IMR-90 (cell line): Measurements from ENCODE around the gene FAM161A. TPM values are rescaled to one million over a fixed set of nuclear protein-coding genes. Genes with fewer than 3 reads are reported as not detected.

Experiments
- ATAC-seq: fragments of 200-7000 bp; cut with Tn5 transposase; 2 replicates; pipeline ENCODE4 v1.9.1; 2020; ENCODE audit warnings: low read depth, mild to moderate bottlenecking, moderate library complexity
- Bru-seq: library from RNA; stranded (reverse); fragments of 400-500 nt; gene quantifications from one replicate; lab custom pipeline; 2021; lab: Mats Ljungman, UMichigan
- BruChase-seq, 2 experiments: library from RNA; stranded (reverse); fragments of 400-500 nt; gene quantifications; one replicate each; lab custom pipeline; 2021; lab: Mats Ljungman, UMichigan
- BruUV-seq: library from RNA; stranded (reverse); fragments of 400-500 nt; replicated peaks from 2 replicates; lab custom pipeline; 2021; lab: Mats Ljungman, UMichigan
- CTCF ChIA-PET: fragments of 300-600 bp; formaldehyde crosslinking; extraction: SDS; loops from one replicate; lab custom pipeline; 2021; ENCODE audit warnings: antibody characterized with exemption; lab: Yijun Ruan, JAX
- POLR2A ChIA-PET: fragments of 300-600 bp; sonication (Branson Sonifier 250); formaldehyde crosslinking; loops from one replicate; lab custom pipeline; 2022; ENCODE audit warnings: antibody characterized with exemption; ENCODE audit not compliant: unreplicated experiment; lab: Charles Lee
- DNase-seq: peaks from one replicate; pipeline ENCODE4 v3.0.0; 2013
- H2AFZ ChIP-seq: replicated peaks from 2 replicates; pipeline ENCODE3; 2013; ENCODE audit warnings: low read length, mild to moderate bottlenecking; ENCODE audit not compliant: poor library complexity
- H2AK5ac ChIP-seq: 2 replicates; pipeline ENCODE4 v1.6.1; 2013; ENCODE audit warnings: low read depth, low read length, inconsistent platforms
- H2AK9ac ChIP-seq: replicated peaks from 2 replicates; pipeline ENCODE3; 2013; ENCODE audit warnings: mild to moderate bottlenecking, low read depth, low read length, moderate library complexity; ENCODE audit not compliant: poor library complexity
- H2BK120ac ChIP-seq: 2 replicates; pipeline ENCODE4 v1.6.1; 2013; ENCODE audit warnings: low read depth, low read length, inconsistent platforms
- H2BK15ac ChIP-seq: 3 replicates; pipeline ENCODE4 v1.6.1; 2013; ENCODE audit warnings: low read depth, low read length, inconsistent platforms
- H2BK20ac ChIP-seq: 2 replicates; pipeline ENCODE4 v1.6.1; 2013; ENCODE audit warnings: low read depth, mild to moderate bottlenecking, inconsistent platforms, low read length, moderate library complexity
- H2BK5ac ChIP-seq: 2 replicates; pipeline ENCODE4 v1.6.1; 2013; ENCODE audit warnings: mild to moderate bottlenecking, low read depth, low read length, inconsistent platforms; ENCODE audit not compliant: poor library complexity, severe bottlenecking
- H3K14ac ChIP-seq: replicated peaks from 2 replicates; pipeline ENCODE4 v1.6.1; 2013; ENCODE audit warnings: low read depth, low read length, inconsistent platforms
- H3K18ac ChIP-seq: 2 replicates; pipeline ENCODE4 v1.6.1; 2013; ENCODE audit warnings: low read depth, low read length, control low read depth
- H3K23ac ChIP-seq: 2 replicates; pipeline ENCODE4 v1.6.1; 2013; ENCODE audit warnings: low read depth, low read length, inconsistent platforms
- H3K27ac ChIP-seq: 2 replicates; pipeline ENCODE4 v1.5.1; 2013; ENCODE audit warnings: mild to moderate bottlenecking, control low read depth, low read length; ENCODE audit not compliant: insufficient read depth
- H3K27me3 ChIP-seq: 2 replicates; pipeline ENCODE4 v1.6.1; 2013; ENCODE audit warnings: low read length; ENCODE audit not compliant: control insufficient read depth, insufficient read depth
- H3K36me3 ChIP-seq: 2 replicates; pipeline ENCODE4 v1.6.1; 2013; ENCODE audit warnings: low read length, mixed read lengths; ENCODE audit not compliant: control insufficient read depth, insufficient read depth
- H3K4ac ChIP-seq: 2 replicates; pipeline ENCODE4 v1.6.1; 2013; ENCODE audit warnings: low read depth, low read length, inconsistent platforms
- H3K4me1 ChIP-seq: 2 replicates; pipeline ENCODE4 v1.6.1; 2013; ENCODE audit warnings: low read length, mixed read lengths; ENCODE audit not compliant: control insufficient read depth, insufficient read depth
- H3K4me2 ChIP-seq: 2 replicates; pipeline ENCODE4 v1.6.1; 2013; ENCODE audit warnings: low read depth, mild to moderate bottlenecking, control low read depth, low read length, moderate library complexity
- H3K4me3 ChIP-seq: 2 replicates; pipeline ENCODE4 v1.5.1; 2013; ENCODE audit warnings: low read depth, mild to moderate bottlenecking, control low read depth, low read length, moderate library complexity; ENCODE audit not compliant: insufficient read depth
- H3K56ac ChIP-seq: 2 replicates; pipeline ENCODE4 v1.6.1; 2013; ENCODE audit warnings: low read length, inconsistent platforms; ENCODE audit not compliant: insufficient read depth; ENCODE audit errors: extremely low read depth
- H3K79me1 ChIP-seq, 2 experiments: 2 replicates each; pipeline ENCODE4 v1.6.1; 2013; ENCODE audit warnings: low read length in 2 of 2, inconsistent platforms in 1 of 2, low read depth in 1 of 2
- H3K9ac ChIP-seq: 2 replicates; pipeline ENCODE4 v1.6.1; 2013; ENCODE audit warnings: low read depth, low read length, control low read depth
- H3K9me1 ChIP-seq: 2 replicates; pipeline ENCODE4 v1.6.1; 2013; ENCODE audit warnings: low read length, inconsistent platforms; ENCODE audit not compliant: insufficient read depth
- H3K9me3 ChIP-seq: 2 replicates; pipeline ENCODE4 v1.6.1; 2013; ENCODE audit warnings: low read length; ENCODE audit not compliant: control insufficient read depth, insufficient read depth
- H4K20me1 ChIP-seq: 2 replicates; pipeline ENCODE4 v1.6.1; 2013; ENCODE audit warnings: low read length, inconsistent platforms; ENCODE audit not compliant: insufficient read depth
- H4K5ac ChIP-seq: 2 replicates; pipeline ENCODE4 v1.6.1; 2013; ENCODE audit warnings: mild to moderate bottlenecking, low read depth, low read length, control low read depth
- H4K8ac ChIP-seq, 2 experiments: 2 replicates each; pipeline ENCODE4 v1.6.1; 2013; ENCODE audit warnings: low read depth in 2 of 2, low read length in 2 of 2, control low read depth in 1 of 2, inconsistent platforms in 1 of 2
- H4K91ac ChIP-seq: 2 replicates; pipeline ENCODE4 v1.6.1; 2013; ENCODE audit warnings: low read depth, low read length, inconsistent platforms; ENCODE audit not compliant: insufficient read depth
- BHLHE40 ChIP-seq: fragments of 150-350 bp; IDR thresholded peaks from 2 replicates; pipeline ENCODE4 v1.6.1; 2016; ENCODE audit warnings: mild to moderate bottlenecking, low read depth, low read length
- CEBPB ChIP-seq: IDR thresholded peaks from 2 replicates; pipeline ENCODE4 v1.6.1; 2012; ENCODE audit warnings: low read depth, low read length, improper control_type of control experiment
- CHD1 ChIP-seq: IDR thresholded peaks from 2 replicates; pipeline ENCODE4 v1.6.1; 2012; ENCODE audit warnings: low read depth, low read length, improper control_type of control experiment
- CTCF ChIP-seq: conservative IDR thresholded peaks from 2 replicates; pipeline ENCODE4 v1.5.1; 2012; ENCODE audit warnings: mild to moderate bottlenecking, low read depth, low read length, improper control_type of control experiment
- FOS ChIP-seq: fragments of 150-350 bp; IDR thresholded peaks from 2 replicates; pipeline ENCODE4 v1.6.1; 2016; ENCODE audit warnings: low read depth, low read length
- MAFK ChIP-seq: IDR thresholded peaks from 2 replicates; pipeline ENCODE4 v1.6.1; 2012; ENCODE audit warnings: low read depth, low read length, improper control_type of control experiment
- MAZ ChIP-seq: IDR thresholded peaks from 2 replicates; pipeline ENCODE4 v1.6.1; 2012; ENCODE audit warnings: low read depth, mild to moderate bottlenecking, low read length, improper control_type of control experiment, moderate library complexity, borderline replicate concordance
- MXI1 ChIP-seq: IDR thresholded peaks from 2 replicates; pipeline ENCODE4 v1.6.1; 2012; ENCODE audit warnings: low read depth, mild to moderate bottlenecking, low read length, moderate library complexity, borderline replicate concordance
- NFE2L2 ChIP-seq: fragments of 150-350 bp; IDR thresholded peaks from 2 replicates; pipeline ENCODE4 v1.6.1; 2016; ENCODE audit warnings: low read depth, mild to moderate bottlenecking, low read length
- POLR2A ChIP-seq: IDR thresholded peaks from 2 replicates; pipeline ENCODE4 v1.6.1; 2012; ENCODE audit warnings: mild to moderate bottlenecking, low read depth, low read length
- RCOR1 ChIP-seq: IDR thresholded peaks from 2 replicates; pipeline ENCODE4 v1.6.1; 2012; ENCODE audit warnings: mild to moderate bottlenecking, low read length, improper control_type of control experiment; ENCODE audit not compliant: insufficient replicate concordance
- RFX5 ChIP-seq: IDR thresholded peaks from 2 replicates; pipeline ENCODE4 v1.8.0; 2012; ENCODE audit warnings: low read depth, mild to moderate bottlenecking, low read length, moderate library complexity
- SMC3 ChIP-seq: fragments of 150-350 bp; IDR thresholded peaks from 2 replicates; pipeline ENCODE4 v1.6.1; 2016; ENCODE audit warnings: low read depth, mild to moderate bottlenecking, antibody characterized with exemption, low read length, moderate library complexity
- USF2 ChIP-seq: fragments of 150-350 bp; IDR thresholded peaks from 2 replicates; pipeline ENCODE4 v1.6.1; 2017; ENCODE audit warnings: mild to moderate bottlenecking, antibody characterized with exemption, low read length, low read depth
- WGBS, 2 experiments: methylation state at CpG; one replicate each; pipeline versions ENCODE4 v1.1.5 to v1.1.7; 2013; ENCODE audit warnings: missing lambda C conversion rate in 2 of 2; ENCODE audit not compliant: insufficient read length in 1 of 2; ENCODE audit errors: extremely low coverage in 2 of 2; 5-methylcytosine and 5-hydroxymethylcytosine counted together
- dilution Hi-C: fragments of 300-500 bp; cut with HindIII; formaldehyde crosslinking; loops from one replicate; pipeline ENCODE4 v1.14.3; 2018; ENCODE audit warnings: low sequenced_read_pairs; ENCODE audit not compliant: unreplicated experiment
- in situ Hi-C: fragments of 300-500 bp; cut with MboI; formaldehyde crosslinking; loops from 3 replicates; pipeline ENCODE4 v1.14.3; 2019; ENCODE audit warnings: low sequenced_read_pairs, inconsistent platforms, mixed read lengths
- intact Hi-C: fragments of 100-400 bp; cut with micrococcal nuclease; formaldehyde crosslinking; loops from 2 replicates; pipeline ENCODE4 v1.10.0; 2022
- long read RNA-seq: library from polyadenylated mRNA; unstranded; transcript quantifications from one replicate; pipeline ENCODE4 v2.0.0, GENCODE V29; 2021; ENCODE audit not compliant: unreplicated experiment
- polyA plus RNA-seq, 3 experiments: library from polyadenylated mRNA; depleted of rRNA; stranded (reverse); fragments of >200 nt; gene quantifications; 2 replicates each; pipeline ENCODE4 v1.2.3, GENCODE V29; 2012; ENCODE audit warnings: low replicate concordance in 1 of 3
- total RNA-seq: library from RNA; depleted of rRNA; stranded (reverse); fragments of >200 nt; gene quantifications from 2 replicates; pipeline ENCODE4 v1.2.3, GENCODE V29; 2012; rRNA removed

Gene FAM161A
- total RNA-seq (1.1 and 1.3 TPM in 2 replicates), polyA plus RNA-seq (2012; rRNA removed) (0.63 and 0.80 TPM in 2 replicates), Bru-seq, nascent RNA (percentile 30 among the genes with signal in this experiment), BruChase-seq, experiment 1, labeled RNA remaining after a 6-hour chase (percentile 44 among the genes with signal in this experiment), BruChase-seq, experiment 2, labeled RNA remaining after a 2-hour chase (percentile 38 among the genes with signal in this experiment)
- polyA plus RNA-seq (2012; cell fraction: cytosol; rRNA removed): 0.10 and 0.16 TPM in 2 replicates
- 0.27 and 1.1 TPM in 2 replicates for polyA plus RNA-seq (2012; cell fraction: nucleus; rRNA removed; ENCODE audit: low replicate concordance)
- long read RNA-seq, partial matches to known transcripts: 2 of 2 reads
- long read RNA-seq, other reads (novel, unspliced or antisense): 0 of 2 reads

GRCh38 chr2:61853847-61854563 is at the start of gene FAM161A:
Gene FAM161A, minus strand, starts transcription at chr2:61854060. Its CDS starts 19 bp downstream, at chr2:61854041.
- Histone ChIP-seq H2BK15ac (peak within 1 kb of the TSS; percentile 60; the same call in 1 of the 3 replicates), H3K18ac (peak within 1 kb of the TSS; percentile 67), H3K79me1 (peaks cover 0 to 3% of the 10 kb centered on the region in 2 experiments; a peak in 1 of 4 replicates), H4K8ac (peak within 1 kb of the TSS; percentile 68 to 98), H2AFZ (peak within 1 kb of the TSS; percentile 99), H3K4me2 (peak within 1 kb of the TSS; percentile 88), H3K4me1 (no peaks in the 10 kb centered on the region), H4K5ac (peak within 1 kb of the TSS; percentile 76), H4K20me1 (no peaks in the 10 kb centered on the region), H3K9me1 (peaks cover 6% of the 10 kb centered on the region; the same call in 1 of the 2 replicates), H3K4ac (peak within 1 kb of the TSS; percentile 86), H2BK5ac (peak within 1 kb of the TSS; percentile 92), H2BK120ac (peak within 1 kb of the TSS; percentile 83), H3K9ac (peak within 1 kb of the TSS; percentile 85), H3K14ac (peak within 1 kb of the TSS; percentile 88), H3K27ac (peak within 1 kb of the TSS; percentile 91), H3K23ac (peak within 1 kb of the TSS; percentile 92), H2BK20ac (peak within 1 kb of the TSS; percentile 77; the same call in 1 of the 2 replicates), H3K9me3 (no peaks in the 10 kb centered on the region), H3K27me3 (no peaks in the 10 kb centered on the region), H2AK5ac (peak within 1 kb of the TSS; percentile 10; the same call in 1 of the 2 replicates), H2AK9ac (peak within 1 kb of the TSS; percentile 88), H3K36me3 (no peaks in the 10 kb centered on the region), H3K4me3 (peak within 1 kb of the TSS; percentile 93), H3K56ac (peak within 1 kb of the TSS; percentile 68), H4K91ac (peak within 1 kb of the TSS; percentile 86)
- TF ChIP-seq RFX5 (no peak), POLR2A (no peak), NFE2L2 (no peak), USF2 (no peak), SMC3 (no peak), CEBPB (no peak), MAZ (peak; percentile 87), CTCF (no peak), CHD1 (no peak), BHLHE40 (no peak), MXI1 (peak; percentile 62), RCOR1 (no peak), FOS (no peak), MAFK (no peak)
- in situ Hi-C loops: no loop called here
- dilution Hi-C loops: no loop called here
- intact Hi-C loops: loop anchor here (2.0 kb wide), 1 partner anchor 317 kb away; no protein-coding TSS in a partner anchor
- ChIA-PET CTCF (interaction anchor here (0.5 kb wide), 1 partner anchor 685 kb away, joined by 3 read pairs; no protein-coding TSS in a partner anchor), POLR2A (no interaction called here)
- DNase-seq (peak; percentile 77), ATAC-seq (peak; percentile 93)
- 0% methylated on average over 35 of the region's 50 CpGs; no CpG with 5 or more reads in 1 of the 2 experiments for WGBS, 2 experiments
- no TSS peak for BruUV-seq
